ENCODE results near the gene DEFB116.
"Not testable (repeated sequence)": the region's sequence is repeated elsewhere in the genome, so short reads cannot be mapped to it uniquely, and the experiment has no call there.

Gene DEFB116

GRCh38 chr20:31308535-31309162, at the start of gene DEFB116:
Gene DEFB116, minus strand, starts transcription at chr20:31308585. Its CDS starts 0 bp downstream, at chr20:31308585.
- DNase-seq = no peak

- DNase-seq = no peak
Observed at GRCh38 chr20:31355981-31356380, 47.6 kb upstream of the DEFB116 start.

GRCh38 chr20:31341470-31341869, 33.1 kb upstream of the DEFB116 start:
- DNase-seq = no peak

- no peak for DNase-seq
Observed at GRCh38 chr20:31330893-31331292, 22.5 kb upstream of the DEFB116 start.

- no peak for DNase-seq
Observed at GRCh38 chr20:31322504-31322903, 14.1 kb upstream of the DEFB116 start.

- not testable (repeated sequence) for DNase-seq
Observed at GRCh38 chr20:31284964-31285363, 23.4 kb downstream of the DEFB116 start.

- no peak for DNase-seq
Observed at GRCh38 chr20:31278178-31278577, 30.2 kb downstream of the DEFB116 start.

GRCh38 chr20:31274441-31274840, 33.9 kb downstream of the DEFB116 start:
- no peak for DNase-seq

GRCh38 chr20:31260326-31260932, 48.0 kb downstream of the DEFB116 start:
- peak; percentile 3 for DNase-seq

- DNase-seq = no peak
Observed at GRCh38 chr20:31257364-31257763, 51.0 kb downstream of the DEFB116 start, which contains the start of gene DEFB115. Gene DEFB115, plus strand, starts transcription at chr20:31257664. Its CDS starts 0 bp downstream, at chr20:31257664.

- no peak for DNase-seq
Observed at GRCh38 chr20:31256959-31257358, 51.4 kb downstream of the DEFB116 start.
